ENCODE results near the gene ABR.

ABR gene

GRCh38 chr17:1030684-1031532, 148.9 kb downstream of the ABR start:
- no peak for DNase-seq (ENCODE audit: low read depth)

DNA sequence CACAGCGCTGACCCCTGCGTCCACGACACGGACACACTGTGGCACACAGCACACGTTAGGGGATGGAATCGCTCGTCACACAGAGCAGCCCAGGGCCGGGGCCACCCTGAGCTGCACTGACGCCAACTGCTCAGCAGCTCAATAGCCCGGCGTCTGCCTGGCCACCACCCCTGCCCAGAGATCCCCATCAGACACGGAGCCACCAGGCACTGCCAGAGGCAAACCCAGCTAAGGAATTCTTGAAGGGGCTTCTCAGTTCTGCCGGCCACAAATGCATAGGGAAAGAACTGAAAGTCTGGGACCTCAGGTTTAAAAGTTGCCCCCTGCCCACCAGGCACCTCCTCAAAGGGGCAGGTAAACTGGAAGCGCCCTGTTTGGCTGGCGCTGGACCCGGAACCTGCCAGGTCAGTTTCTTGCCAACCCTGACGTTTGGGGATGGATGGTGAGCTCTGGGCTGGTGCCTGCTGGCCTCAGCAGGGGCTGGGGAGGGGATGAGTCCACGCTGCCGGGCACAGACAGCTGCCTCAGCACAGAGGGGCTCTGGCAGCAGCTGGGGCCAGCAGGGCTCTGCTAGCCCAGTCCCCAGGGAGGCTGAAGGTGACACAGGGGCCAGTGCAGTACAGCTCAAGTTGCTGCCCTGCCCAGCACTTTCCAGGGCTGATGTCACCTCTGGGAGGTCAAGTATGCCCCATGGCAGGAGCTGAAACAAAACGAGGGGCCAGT, 149.7 kb downstream of the ABR start:
- DNase-seq (ENCODE audit: low read depth) = no peak

DNA sequence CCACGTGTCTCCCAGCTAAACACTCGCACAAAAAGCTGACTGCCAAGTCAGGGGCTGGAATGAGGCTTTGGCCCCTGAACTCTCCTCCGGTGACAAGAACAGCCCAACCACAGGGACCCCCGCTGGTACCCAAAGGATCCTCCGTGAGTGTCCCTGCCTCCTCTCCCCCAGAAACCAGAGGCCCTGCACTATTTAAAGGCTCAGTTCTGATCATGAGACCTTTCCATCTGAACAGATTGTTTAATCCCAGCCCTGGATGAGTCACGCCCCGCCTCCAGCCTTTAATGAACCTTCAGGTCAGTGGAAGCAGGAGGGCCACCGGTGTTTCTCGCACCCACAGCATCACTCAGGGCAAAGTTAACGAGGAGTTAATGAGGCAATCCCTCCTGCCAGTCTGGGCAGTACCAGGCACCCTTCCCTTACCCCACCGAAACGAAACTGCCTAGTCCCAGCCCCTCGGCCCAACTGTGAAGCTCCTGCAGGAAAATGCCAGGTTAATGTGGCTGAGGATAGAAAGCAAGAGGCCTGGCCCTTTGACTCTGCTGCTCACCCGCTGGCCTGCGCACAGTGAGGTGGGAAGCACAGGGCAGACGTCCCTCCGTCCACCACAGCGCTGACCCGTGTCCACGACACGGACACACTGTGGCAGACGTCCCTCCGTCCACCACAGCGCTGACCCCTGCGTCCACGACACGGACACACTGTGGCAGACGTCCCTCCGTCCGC, 150.4 kb downstream of the ABR start:
- peak; percentile 55 for DNase-seq (ENCODE audit: low read depth)

DNA sequence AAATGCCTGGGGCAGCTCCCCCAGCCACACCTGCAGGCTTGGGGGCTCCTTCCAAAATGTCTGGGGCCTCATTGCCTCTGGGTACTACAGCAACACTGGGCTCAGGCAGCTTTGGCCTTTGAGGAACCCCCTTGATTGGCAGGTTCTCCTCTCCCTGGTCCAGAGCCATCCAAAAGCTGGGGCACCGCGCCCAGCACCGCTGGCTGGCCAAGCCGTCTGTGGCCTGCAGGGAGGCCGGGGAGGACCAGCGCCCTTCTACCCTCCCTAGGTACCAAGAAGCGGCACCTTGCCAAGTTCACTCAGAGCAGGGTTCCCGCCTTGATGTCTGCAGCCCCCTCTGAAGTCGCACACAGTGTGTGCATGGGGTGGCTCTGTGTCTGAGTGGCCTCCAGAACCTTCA, 152.7 kb downstream of the ABR start:
- DNase-seq (ENCODE audit: low read depth) = no peak

GRCh38 chr17:1026599-1026975, 153.2 kb downstream of the ABR start:
- DNase-seq (ENCODE audit: low read depth) = no peak

DNA sequence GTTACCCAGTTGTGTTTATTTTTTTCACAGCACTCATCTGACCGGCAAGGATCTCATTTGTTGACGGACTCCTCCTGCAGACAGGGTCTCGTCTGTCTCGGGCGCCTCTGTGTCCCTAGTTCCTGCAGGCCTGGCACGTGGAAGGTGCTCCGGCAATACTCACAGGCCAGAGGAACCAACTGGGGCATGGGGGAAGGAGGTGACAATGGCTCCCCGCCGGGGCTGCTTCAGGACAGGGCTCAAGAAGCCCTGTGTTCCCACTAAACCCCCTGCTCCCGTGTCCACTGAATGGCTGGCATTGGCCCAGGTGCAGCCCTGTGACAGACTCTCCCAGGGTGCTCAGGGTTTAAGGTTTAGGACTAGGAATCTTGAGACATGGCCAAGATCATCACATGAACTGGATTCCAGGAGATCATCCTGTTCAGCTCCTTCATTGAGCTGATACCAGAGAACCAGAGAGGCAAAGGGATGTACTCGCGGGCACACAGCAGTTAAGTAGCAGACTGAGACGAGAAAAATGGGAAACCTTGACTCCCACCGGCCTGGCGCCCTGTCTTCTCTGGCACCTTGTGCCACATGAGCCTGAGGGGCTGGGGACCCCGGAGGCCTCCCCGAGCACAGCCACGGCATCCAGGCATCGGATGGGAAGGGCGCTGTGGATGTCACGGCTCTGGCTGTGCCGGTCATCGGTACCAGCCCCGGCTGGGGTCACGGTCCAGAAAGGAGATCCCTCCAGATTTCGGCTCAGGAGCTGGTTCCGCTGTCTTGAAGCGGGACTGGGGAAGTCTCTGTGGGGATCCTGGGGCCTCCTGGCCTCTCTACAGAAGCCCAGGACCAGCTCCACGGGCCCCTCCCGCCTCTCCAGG, 153.8 kb downstream of the ABR start:
- no peak for DNase-seq (ENCODE audit: low read depth)

DNA sequence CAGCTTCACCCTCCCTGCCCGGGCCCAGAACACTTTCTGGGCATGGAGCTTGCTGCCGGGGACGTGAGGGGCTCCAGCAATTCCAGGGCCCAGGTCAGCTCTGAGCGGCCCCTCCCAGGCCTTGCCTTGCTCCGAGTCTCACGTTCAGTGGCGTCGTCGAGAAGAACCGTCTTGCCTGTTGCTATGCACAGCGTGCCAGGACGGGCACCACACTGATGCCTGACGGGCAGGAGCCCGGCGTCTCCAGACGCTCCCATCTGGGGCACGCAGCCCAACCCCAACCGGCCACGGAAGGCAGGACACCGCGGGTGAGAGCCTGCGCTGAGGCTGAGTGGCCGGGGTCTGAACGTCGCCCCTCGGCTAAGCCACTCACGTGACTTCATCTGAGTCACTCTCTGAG, 155.7 kb downstream of the ABR start:
- no peak for DNase-seq (ENCODE audit: low read depth)

DNA sequence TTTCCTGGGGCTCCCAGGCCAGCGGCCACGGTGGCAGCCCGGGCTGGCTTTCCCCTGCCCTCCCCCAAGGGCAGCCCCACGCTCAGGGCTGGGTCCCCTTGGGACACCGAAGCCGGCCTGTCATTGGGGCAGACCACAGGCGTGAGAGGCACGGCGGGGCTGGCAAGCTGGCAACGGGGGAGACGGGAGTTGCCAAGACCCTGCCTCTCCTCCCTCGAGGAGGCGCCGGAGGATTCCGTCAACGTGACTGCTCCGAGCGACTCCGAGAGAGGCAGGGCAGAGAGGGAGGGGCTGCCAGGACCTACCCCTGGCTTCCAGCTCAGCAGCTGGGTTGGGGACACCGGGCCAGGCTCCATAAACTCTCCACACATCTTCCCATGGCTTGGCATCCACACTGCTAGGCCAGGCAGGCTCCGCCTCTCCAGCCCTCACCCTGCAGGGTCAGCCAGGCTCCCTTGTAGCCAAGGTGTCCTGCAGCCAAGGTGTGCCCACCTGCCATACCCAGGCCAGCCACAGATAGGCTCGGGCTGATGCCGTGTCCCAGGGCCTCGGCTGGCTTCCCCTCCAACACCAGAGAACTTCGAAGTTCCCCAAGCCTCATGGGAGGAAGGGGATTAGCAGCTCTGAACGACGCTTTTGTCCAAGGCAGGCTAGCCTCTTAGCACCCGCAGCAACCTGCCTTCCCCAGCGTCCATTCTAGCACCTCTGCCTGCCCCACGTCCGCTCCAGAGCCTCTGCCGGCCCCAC, 157.3 kb downstream of the ABR start:
- DNase-seq (ENCODE audit: low read depth) = no peak

- no peak for DNase-seq (ENCODE audit: low read depth)
Observed at GRCh38 chr17:1021147-1021546, 158.6 kb downstream of the ABR start.

DNA sequence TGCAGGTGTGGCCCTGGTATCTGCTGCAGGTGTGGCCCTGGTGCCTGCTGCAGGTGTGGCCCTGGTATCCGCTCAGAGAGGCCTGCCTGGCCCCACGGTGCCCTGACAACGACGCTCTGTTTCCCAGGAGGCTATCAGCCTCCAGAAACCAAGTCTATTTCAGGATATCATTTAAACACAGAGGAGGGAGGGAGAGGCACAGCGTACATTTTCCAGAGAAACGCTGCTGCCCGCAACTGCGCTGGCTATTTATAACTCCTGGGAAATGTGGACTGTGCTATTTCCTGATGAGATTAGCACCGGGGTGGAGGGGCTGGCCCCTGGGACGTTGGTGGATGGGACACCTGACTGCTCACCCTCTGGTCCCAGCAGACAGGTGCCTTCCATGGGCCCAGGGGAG, 160.3 kb downstream of the ABR start:
- no peak for DNase-seq (ENCODE audit: low read depth)

- DNase-seq (ENCODE audit: low read depth) = no peak
Observed at GRCh38 chr17:1018547-1018946, 161.2 kb downstream of the ABR start.

DNA sequence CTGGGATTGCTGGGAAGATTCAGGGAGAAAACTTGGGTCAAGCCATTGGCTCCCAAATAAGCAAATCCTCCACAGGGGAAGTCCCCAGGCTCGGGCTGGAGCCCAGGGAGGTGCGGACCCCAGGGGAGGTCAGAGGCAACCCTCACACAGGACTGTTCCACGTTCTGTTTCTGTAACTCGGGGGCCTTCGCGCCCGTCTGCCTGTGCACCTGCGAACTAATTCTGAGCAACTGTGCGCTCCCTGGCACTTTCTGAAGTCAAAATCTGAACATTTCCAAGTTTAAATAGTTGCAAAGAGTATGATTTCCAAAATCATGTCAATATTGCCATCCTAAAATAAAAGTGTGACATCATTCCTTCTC, 166.1 kb downstream of the ABR start:
- no peak for DNase-seq (ENCODE audit: low read depth)

DNA sequence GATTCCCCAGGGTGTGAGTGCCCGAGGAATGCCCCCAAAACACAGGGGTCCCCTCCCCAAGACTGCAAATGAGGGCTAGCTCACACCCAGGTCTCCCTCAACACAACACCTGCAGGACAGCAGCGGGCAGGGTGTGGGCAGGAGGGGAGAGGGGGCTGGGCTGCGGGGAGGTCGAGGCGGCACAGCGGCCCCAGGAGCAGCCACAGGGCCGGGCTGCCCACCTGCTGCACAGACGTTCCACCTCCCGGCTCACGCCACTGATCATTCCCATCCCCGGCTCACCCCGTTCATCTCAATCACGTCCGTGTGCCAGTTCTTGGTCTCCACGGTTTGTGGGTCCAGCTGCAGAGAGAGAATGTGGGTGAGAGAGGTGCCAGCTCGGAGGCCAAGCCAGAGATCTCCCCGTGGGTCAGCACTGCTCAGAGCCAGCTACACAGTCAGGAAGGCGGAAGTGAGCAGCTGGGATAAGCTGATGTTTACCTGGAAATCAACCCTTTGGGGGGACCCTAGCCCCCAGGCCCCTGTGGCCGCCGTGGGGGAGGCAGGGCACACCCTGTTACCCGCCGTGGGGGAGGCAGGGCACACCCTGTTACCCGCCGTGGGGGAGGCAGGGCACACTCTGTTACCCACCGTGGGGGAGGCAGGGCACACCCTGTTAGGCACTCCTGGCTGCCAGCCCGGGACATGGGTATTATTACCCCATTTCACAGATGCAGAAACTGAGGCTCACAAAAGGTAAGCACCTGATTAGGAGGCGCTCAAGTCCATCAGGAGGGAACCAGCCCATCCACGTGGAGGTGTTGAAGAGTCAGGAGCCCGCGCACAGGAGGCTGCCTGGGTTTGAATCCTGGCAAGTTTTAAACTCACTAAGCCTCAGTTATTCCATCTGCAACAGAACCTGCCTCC, 166.7 kb downstream of the ABR start:
- DNase-seq (ENCODE audit: low read depth) = no peak

GRCh38 chr17:1011760-1012735, 167.7 kb downstream of the ABR start:
- no peak for DNase-seq (ENCODE audit: low read depth)

GRCh38 chr17:1011138-1011537, 168.6 kb downstream of the ABR start:
- no peak for DNase-seq (ENCODE audit: low read depth)

DNA sequence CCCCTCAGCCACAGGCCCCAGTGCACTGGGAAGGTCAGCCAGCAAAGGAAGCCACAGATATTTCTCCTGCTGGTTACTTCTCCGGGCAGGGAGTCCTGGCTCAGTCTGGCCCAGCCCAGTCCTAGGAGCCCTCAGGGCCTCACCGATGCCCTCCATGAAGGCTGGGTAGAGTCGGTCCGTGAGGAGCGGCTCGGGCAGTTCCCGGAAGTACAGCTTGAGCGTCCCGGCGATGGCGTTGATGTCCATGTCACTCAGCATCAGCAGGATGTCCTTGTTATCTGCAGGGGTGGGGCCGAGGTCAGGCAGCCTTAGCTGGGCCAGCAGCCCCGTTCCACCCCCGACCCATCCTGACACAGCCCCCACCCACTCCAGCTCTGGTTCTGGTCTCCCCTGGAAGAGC, 169.2 kb downstream of the ABR start:
- DNase-seq (ENCODE audit: low read depth) = no peak

DNA sequence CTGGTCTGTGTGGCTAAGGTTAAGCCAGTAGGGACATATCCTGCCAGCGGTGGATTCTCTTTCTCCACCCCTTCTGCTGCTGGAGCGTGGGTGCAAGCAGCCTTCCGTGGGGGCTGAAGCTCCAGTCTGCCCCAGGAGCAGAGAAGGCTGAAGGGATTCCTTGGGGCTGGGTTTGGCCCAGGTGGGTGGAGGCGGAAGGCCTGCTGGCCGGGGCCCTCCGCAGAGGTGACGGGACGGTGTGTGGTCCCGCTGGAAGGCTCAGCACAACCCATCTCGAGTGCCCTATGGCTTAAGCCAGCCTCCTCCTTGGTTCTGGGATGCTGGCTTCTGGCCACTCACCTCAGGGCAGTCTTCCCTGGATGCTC, 169.7 kb downstream of the ABR start:
- no peak for DNase-seq (ENCODE audit: low read depth)

DNA sequence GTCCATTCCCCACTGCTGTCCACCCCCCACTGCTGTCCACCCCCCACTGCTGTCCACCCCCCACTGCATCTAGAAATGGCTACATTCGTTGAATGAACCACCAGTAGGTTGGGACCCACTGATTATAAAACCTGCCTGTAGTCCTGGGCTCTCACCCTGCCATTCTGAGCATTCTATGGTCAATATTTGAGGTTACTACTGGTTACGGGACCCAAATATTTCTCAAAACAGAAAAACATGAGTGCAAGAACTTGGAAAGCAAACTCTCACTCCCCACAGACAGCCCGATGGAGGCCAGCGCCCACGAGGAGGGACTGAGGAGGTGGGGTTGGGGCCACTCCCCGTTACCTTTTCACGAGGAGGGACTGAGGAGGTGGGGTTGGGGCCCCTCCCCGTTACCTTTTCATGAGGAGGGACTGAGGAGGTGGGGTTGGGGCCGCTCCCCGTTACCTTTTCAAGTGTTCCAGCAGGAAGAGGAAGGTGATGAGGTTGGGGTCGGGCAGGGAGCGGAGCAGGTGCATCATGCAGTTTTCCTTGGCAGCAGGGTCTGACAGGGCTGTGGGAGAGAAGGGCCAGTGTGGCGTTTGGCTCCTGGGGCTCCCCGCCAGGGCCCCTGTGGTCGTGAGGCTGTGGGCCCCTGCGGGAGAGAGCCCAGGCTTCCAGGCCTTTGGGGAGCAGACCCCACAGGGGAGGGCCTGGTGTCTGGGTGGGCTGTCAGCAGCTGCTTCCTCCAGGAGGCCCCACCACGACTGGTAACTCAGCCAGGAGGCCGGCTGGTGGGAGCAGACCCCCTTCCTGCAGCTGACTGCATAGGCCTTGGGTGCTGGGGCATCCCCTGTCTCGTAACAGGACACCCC, 170.3 kb downstream of the ABR start:
- no peak for DNase-seq (ENCODE audit: low read depth)
